Pons (tissue), 1 donor: ENCODE results near the gene SH3PXD2B.
"Not testable (repeated sequence)": the region's sequence is repeated elsewhere in the genome, so short reads cannot be mapped to it uniquely, and the experiment has no call there.

Experiments used
- DNase-seq: peaks from one replicate; pipeline ENCODE4 v3.0.0-alpha.2; 2016; ENCODE audit warnings: low spot score

SH3PXD2B gene

GRCh38 chr5:172365948-172366608 is 88.2 kb downstream of the SH3PXD2B start:
- no peak for DNase-seq

GRCh38 chr5:172364773-172365172 is 89.6 kb downstream of the SH3PXD2B start:
- DNase-seq = peak; percentile 89

- DNase-seq = no peak
Measured at GRCh38 chr5:172362755-172363154, 91.6 kb downstream of the SH3PXD2B start.

GRCh38 chr5:172361566-172362238 is 92.6 kb downstream of the SH3PXD2B start:
- DNase-seq = no peak

GRCh38 chr5:172358345-172358744 is 96.0 kb downstream of the SH3PXD2B start:
- no peak for DNase-seq

GRCh38 chr5:172356527-172356926 is 97.8 kb downstream of the SH3PXD2B start:
- DNase-seq = no peak

GRCh38 chr5:172356047-172356446 is 98.3 kb downstream of the SH3PXD2B start:
- no peak for DNase-seq

GRCh38 chr5:172353846-172354245 is 100.5 kb downstream of the SH3PXD2B start:
- DNase-seq = no peak

GRCh38 chr5:172353271-172353812 is 101.0 kb downstream of the SH3PXD2B start:
- no peak for DNase-seq

GRCh38 chr5:172352526-172352925 is 101.8 kb downstream of the SH3PXD2B start:
- not testable (repeated sequence) for DNase-seq

GRCh38 chr5:172351240-172351778 is 103.0 kb downstream of the SH3PXD2B start:
- DNase-seq = no peak

GRCh38 chr5:172350212-172351181 is 103.8 kb downstream of the SH3PXD2B start:
- no peak for DNase-seq

GRCh38 chr5:172348733-172349132 is 105.6 kb downstream of the SH3PXD2B start:
- not testable (repeated sequence) for DNase-seq

- no peak for DNase-seq
Measured at GRCh38 chr5:172348084-172348483, 106.2 kb downstream of the SH3PXD2B start.

GRCh38 chr5:172347496-172348052 is 106.8 kb downstream of the SH3PXD2B start:
- peak; percentile 59 for DNase-seq

- no peak for DNase-seq
Measured at GRCh38 chr5:172345881-172346280, 108.4 kb downstream of the SH3PXD2B start.

GRCh38 chr5:172344855-172345409 is 109.4 kb downstream of the SH3PXD2B start:
- DNase-seq = no peak

- DNase-seq = no peak
Measured at GRCh38 chr5:172343741-172344140, 110.6 kb downstream of the SH3PXD2B start.

GRCh38 chr5:172342918-172343317 is 111.4 kb downstream of the SH3PXD2B start:
- no peak for DNase-seq

GRCh38 chr5:172339264-172340180 is 114.8 kb downstream of the SH3PXD2B start:
- DNase-seq = no peak
